ENCODE results near the gene PIEZO2. TPM values are rescaled to one million over a fixed set of nuclear protein-coding genes. Genes with fewer than 3 reads are reported as not detected.

PIEZO2 gene
- total and polyA plus RNA-seq, 2 of the 8 experiments (the other 6 are each of a cell fraction or from before 2014, with no cell fraction given), result 4.7 to 16.5 TPM

GRCh38 chr18:10732990-10733389, 416.4 kb downstream of the PIEZO2 start:
- Histone ChIP-seq H2AFZ (ENCODE audit: low read length) (no peak overlapping the region), H4K5ac (ENCODE audit: insufficient read length, low read depth, low read length) (no peak overlapping the region), H2BK20ac (ENCODE audit: low read length) (no peak overlapping the region; the same call in 1 of the 2 replicates), H2BK15ac (ENCODE audit: low read length) (no peak overlapping the region), H2BK5ac (ENCODE audit: low read depth, low read length) (no peak overlapping the region), H3K9me3 (ENCODE audit: insufficient read depth in 2 of 2, low read depth in 1 of 2, low read length in 1 of 2) (no peaks in the 10 kb centered on the region), H3K79me1 (ENCODE audit: low read depth, low read length) (no peaks in the 10 kb centered on the region), H3K23ac (ENCODE audit: insufficient read length) (no peak overlapping the region), H2BK12ac (ENCODE audit: low read depth, low read length) (no peak overlapping the region), H3K4ac (replicated peaks; ENCODE audit: insufficient read length, low read depth, low read length) (no peak overlapping the region), H3K9ac (replicated peaks in 1 of 4; ENCODE audit: extremely low read depth in 1 of 4, low read depth in 3 of 4, low read length in 3 of 4) (no peak overlapping the region), H3K27ac (ENCODE audit: low read depth, low read length) (no peak overlapping the region), H3K18ac (ENCODE audit: extremely low read depth, low read length) (no peak overlapping the region), H2AK5ac (ENCODE audit: low read depth, low read length) (no peak overlapping the region), H3K4me3 (ENCODE audit: extremely low read depth in 1 of 4, insufficient read depth in 2 of 4, low read depth in 3 of 4, low read length in 4 of 4) (peak overlapping the region in 1 of 4 experiments; percentile 12; a peak in 1 of 8 replicates), H3K56ac (replicated peaks; ENCODE audit: insufficient read length, low read depth, low read length) (no peak overlapping the region), H3K36me3 (ENCODE audit: control insufficient read depth in 2 of 4, insufficient read depth in 4 of 4, low read length in 3 of 4) (no peaks in the 10 kb centered on the region), H3K23me2 (ENCODE audit: low read depth, low read length) (no peaks in the 10 kb centered on the region), H2BK120ac (replicated peaks; ENCODE audit: low read depth, low read length) (no peak overlapping the region), H4K8ac (ENCODE audit: extremely low read depth, insufficient read depth, low read length) (no peak overlapping the region), H3K27me3 (replicated peaks in 1 of 4; ENCODE audit: control insufficient read depth in 3 of 4, extremely low read depth in 1 of 4, insufficient read depth in 3 of 4, low read length in 3 of 4) (no peaks in the 10 kb centered on the region), H3K79me2 (ENCODE audit: control insufficient read depth in 1 of 2, insufficient read depth in 2 of 2, low read length in 2 of 2) (no peaks in the 10 kb centered on the region), H3K4me2 (ENCODE audit: insufficient read depth in 1 of 2, low read depth in 2 of 2, low read length in 2 of 2) (peak overlapping the region in 1 of 2 experiments; percentile 34; a peak in 1 of 4 replicates), H3K14ac (ENCODE audit: insufficient read length) (no peak overlapping the region), H3K4me1 (replicated peaks in 1 of 4; ENCODE audit: control insufficient read depth in 3 of 4, insufficient read depth in 4 of 4, low read length in 3 of 4) (no peaks in the 10 kb centered on the region), H4K20me1 (replicated peaks in 1 of 2; ENCODE audit: control insufficient read depth in 1 of 2, insufficient read depth in 2 of 2, low read length in 2 of 2) (no peaks in the 10 kb centered on the region), H4K91ac (replicated peaks; ENCODE audit: insufficient read length, low read length) (no peak overlapping the region)
- TF ChIP-seq SP1 (IDR thresholded peaks at IDR 0.05; ENCODE audit: low read depth, low read length) (no peak), E2F6 (IDR thresholded peaks at IDR 0.05) (no peak)
- DNase-seq (ENCODE audit: low read depth in 1 of 2, low spot score in 2 of 2) (no peak), FAIRE-seq (no peak)
- POLR2A ChIA-PET (ENCODE audit: partially characterized antibody), result no interaction called here
- CTCF ChIA-PET (ENCODE audit: partially characterized antibody), result interaction anchor here (3.1 kb wide), 1 partner anchor 54 kb away, joined by 10 read pairs; no protein-coding TSS in a partner anchor
- 34 to 100% methylated on average over 1 to 4 of the region's 4 CpGs for WGBS, 2 experiments (ENCODE audit: extremely low coverage in 1 of 2, insufficient coverage in 1 of 2, insufficient read length in 1 of 2, insufficient replicate concordance in 2 of 2, low coverage in 1 of 2, low lambda C conversion rate in 2 of 2, missing lambda C conversion rate in 1 of 2)
